C4-2B (cell line): ENCODE data around the gene MAGEA1.

Source experiments
- H3K27ac ChIP-seq: fragments of 450-650 bp; 2 replicates; pipeline ENCODE4 v1.5.1; 2017
- ZFX ChIP-seq: fragments of 450-650 bp; IDR thresholded peaks from 2 replicates; pipeline ENCODE4 v1.6.1; 2017
- TF ChIP-seq, protein P1 (sequence below): fragments of 450-650 bp; conservative IDR thresholded peaks from 2 replicates; pipeline ENCODE4 v1.5.1; 2017; ENCODE audit warnings: mild to moderate bottlenecking

MAGEA1 gene

GRCh38 chrX:153225438-153226098 lies 46.5 kb downstream of the MAGEA1 start:
- H3K27ac ChIP-seq = no peak overlapping the region
- no peak for TF ChIP-seq ZFX
- TF ChIP-seq, protein P1, sequence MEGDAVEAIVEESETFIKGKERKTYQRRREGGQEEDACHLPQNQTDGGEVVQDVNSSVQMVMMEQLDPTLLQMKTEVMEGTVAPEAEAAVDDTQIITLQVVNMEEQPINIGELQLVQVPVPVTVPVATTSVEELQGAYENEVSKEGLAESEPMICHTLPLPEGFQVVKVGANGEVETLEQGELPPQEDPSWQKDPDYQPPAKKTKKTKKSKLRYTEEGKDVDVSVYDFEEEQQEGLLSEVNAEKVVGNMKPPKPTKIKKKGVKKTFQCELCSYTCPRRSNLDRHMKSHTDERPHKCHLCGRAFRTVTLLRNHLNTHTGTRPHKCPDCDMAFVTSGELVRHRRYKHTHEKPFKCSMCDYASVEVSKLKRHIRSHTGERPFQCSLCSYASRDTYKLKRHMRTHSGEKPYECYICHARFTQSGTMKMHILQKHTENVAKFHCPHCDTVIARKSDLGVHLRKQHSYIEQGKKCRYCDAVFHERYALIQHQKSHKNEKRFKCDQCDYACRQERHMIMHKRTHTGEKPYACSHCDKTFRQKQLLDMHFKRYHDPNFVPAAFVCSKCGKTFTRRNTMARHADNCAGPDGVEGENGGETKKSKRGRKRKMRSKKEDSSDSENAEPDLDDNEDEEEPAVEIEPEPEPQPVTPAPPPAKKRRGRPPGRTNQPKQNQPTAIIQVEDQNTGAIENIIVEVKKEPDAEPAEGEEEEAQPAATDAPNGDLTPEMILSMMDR = no peak

- H3K27ac ChIP-seq = no peak overlapping the region
- TF ChIP-seq ZFX = no peak
- TF ChIP-seq, protein P1 = no peak
Measured at GRCh38 chrX:153226344-153227185, 47.5 kb downstream of the MAGEA1 start.
